Central memory CD8-positive, alpha-beta T cell (primary cell): ENCODE results near the gene ACTR6.
"Not testable (repeated sequence)": the region's sequence is repeated elsewhere in the genome, so short reads cannot be mapped to it uniquely, and the experiment has no call there.

Source experiments
- ATAC-seq: fragments of 150-1000 bp; cut with Tn5 transposase; replicated peaks from 2 replicates; pipeline ENCODE4 v1.10.0; 2022; ENCODE audit warnings: mild to moderate bottlenecking, moderate FRiP score, moderate number of reproducible peaks; ENCODE audit not compliant: poor library complexity, severe bottlenecking; ENCODE audit errors: extremely low read depth
- DNase-seq, 2 donors: peaks; one replicate each; pipeline ENCODE4 v3.0.0; 2021; ENCODE audit warnings: low spot score in 2 of 2
- H3K27ac Mint-ChIP-seq: one replicate; pipeline ENCODE4 v1.8.0; 2022; ENCODE audit warnings: low read depth, mild to moderate bottlenecking, moderate library complexity, mixed read lengths
- H3K27me3 Mint-ChIP-seq: one replicate; pipeline ENCODE4 v1.8.0; 2022; ENCODE audit warnings: mixed read lengths
- H3K36me3 Mint-ChIP-seq: one replicate; pipeline ENCODE4 v1.8.0; 2022; ENCODE audit warnings: mild to moderate bottlenecking, moderate library complexity, mixed read lengths; ENCODE audit not compliant: insufficient read depth
- H3K4me1 Mint-ChIP-seq: one replicate; pipeline ENCODE4 v1.8.0; 2022; ENCODE audit warnings: mixed read lengths
- H3K4me3 Mint-ChIP-seq: one replicate; pipeline ENCODE4 v1.8.0; 2022; ENCODE audit warnings: mild to moderate bottlenecking, moderate library complexity, mixed read lengths
- H3K9me3 Mint-ChIP-seq: one replicate; pipeline ENCODE4 v1.8.0; 2022; ENCODE audit warnings: mixed read lengths

Gene ACTR6

GRCh38 chr12:100234591-100235304 is 34.1 kb downstream of the ACTR6 start:
- no peaks in the 10 kb centered on the region for H3K4me1 Mint-ChIP-seq
- no peak overlapping the region for H3K27ac Mint-ChIP-seq
- no peaks in the 10 kb centered on the region for H3K27me3 Mint-ChIP-seq
- DNase-seq: no peak
- H3K9me3 Mint-ChIP-seq: no peaks in the 10 kb centered on the region
- H3K36me3 Mint-ChIP-seq: no peaks in the 10 kb centered on the region
- no peak for ATAC-seq
- no peak overlapping the region for H3K4me3 Mint-ChIP-seq

- H3K9me3 Mint-ChIP-seq: no peaks in the 10 kb centered on the region
- H3K36me3 Mint-ChIP-seq: no peaks in the 10 kb centered on the region
- no peak for ATAC-seq
- no peak for DNase-seq
- H3K4me3 Mint-ChIP-seq: no peak overlapping the region
- H3K27me3 Mint-ChIP-seq: no peaks in the 10 kb centered on the region
- no peaks in the 10 kb centered on the region for H3K4me1 Mint-ChIP-seq
- no peak overlapping the region for H3K27ac Mint-ChIP-seq
These were observed 38.2 kb downstream of the ACTR6 start for GRCh38 chr12:100238801-100239200.

- Mint-ChIP-seq H3K36me3 (no peaks in the 10 kb centered on the region), H3K27me3 (no peaks in the 10 kb centered on the region), H3K4me1 (no peaks in the 10 kb centered on the region), H3K27ac (no peak overlapping the region), H3K4me3 (no peak overlapping the region), H3K9me3 (no peaks in the 10 kb centered on the region)
- no peak for ATAC-seq
- DNase-seq: no peak
These were observed 39.0 kb downstream of the ACTR6 start for GRCh38 chr12:100239589-100239988.

- H3K4me3 Mint-ChIP-seq: no peak overlapping the region
- H3K9me3 Mint-ChIP-seq: no peaks in the 10 kb centered on the region
- ATAC-seq (no peak), DNase-seq (no peak)
- H3K4me1 Mint-ChIP-seq: no peaks in the 10 kb centered on the region
- H3K36me3 Mint-ChIP-seq: no peaks in the 10 kb centered on the region
- no peak overlapping the region for H3K27ac Mint-ChIP-seq
- no peaks in the 10 kb centered on the region for H3K27me3 Mint-ChIP-seq
These were observed 42.5 kb downstream of the ACTR6 start for GRCh38 chr12:100243137-100243536.

GRCh38 chr12:100247765-100248164 is 47.1 kb downstream of the ACTR6 start:
- Mint-ChIP-seq H3K27me3 (no peaks in the 10 kb centered on the region), H3K36me3 (no peaks in the 10 kb centered on the region), H3K9me3 (no peaks in the 10 kb centered on the region), H3K4me1 (no peaks in the 10 kb centered on the region), H3K27ac (no peak overlapping the region), H3K4me3 (no peak overlapping the region)
- no peak for DNase-seq
- no peak for ATAC-seq

GRCh38 chr12:100248886-100249285 is 48.3 kb downstream of the ACTR6 start:
- no peak overlapping the region for H3K4me3 Mint-ChIP-seq
- no peaks in the 10 kb centered on the region for H3K9me3 Mint-ChIP-seq
- no peaks in the 10 kb centered on the region for H3K4me1 Mint-ChIP-seq
- no peak overlapping the region for H3K27ac Mint-ChIP-seq
- DNase-seq: no peak
- no peak for ATAC-seq
- no peaks in the 10 kb centered on the region for H3K36me3 Mint-ChIP-seq
- no peaks in the 10 kb centered on the region for H3K27me3 Mint-ChIP-seq

- no peaks in the 10 kb centered on the region for H3K36me3 Mint-ChIP-seq
- H3K27me3 Mint-ChIP-seq: no peaks in the 10 kb centered on the region
- no peaks in the 10 kb centered on the region for H3K9me3 Mint-ChIP-seq
- no peak for DNase-seq
- H3K4me1 Mint-ChIP-seq: no peaks in the 10 kb centered on the region
- no peak overlapping the region for H3K4me3 Mint-ChIP-seq
- no peak for ATAC-seq
- no peak overlapping the region for H3K27ac Mint-ChIP-seq
These were observed 49.3 kb downstream of the ACTR6 start for GRCh38 chr12:100249941-100250340.

GRCh38 chr12:100251917-100252316 is 51.3 kb downstream of the ACTR6 start:
- Mint-ChIP-seq H3K36me3 (no peaks in the 10 kb centered on the region), H3K27ac (no peak overlapping the region), H3K4me1 (no peaks in the 10 kb centered on the region), H3K27me3 (no peaks in the 10 kb centered on the region), H3K4me3 (no peak overlapping the region), H3K9me3 (no peaks in the 10 kb centered on the region)
- ATAC-seq (no peak), DNase-seq (no peak)

- Mint-ChIP-seq H3K4me3 (no peak overlapping the region), H3K36me3 (no peaks in the 10 kb centered on the region), H3K27ac (no peak overlapping the region), H3K4me1 (no peaks in the 10 kb centered on the region), H3K9me3 (no peaks in the 10 kb centered on the region), H3K27me3 (no peaks in the 10 kb centered on the region)
- ATAC-seq (no peak), DNase-seq (no peak)
These were observed 52.8 kb downstream of the ACTR6 start for GRCh38 chr12:100253437-100253836.

GRCh38 chr12:100254876-100255275 is 54.3 kb downstream of the ACTR6 start:
- no peaks in the 10 kb centered on the region for H3K9me3 Mint-ChIP-seq
- no peak overlapping the region for H3K27ac Mint-ChIP-seq
- no peaks in the 10 kb centered on the region for H3K4me1 Mint-ChIP-seq
- ATAC-seq: no peak
- DNase-seq: no peak
- H3K4me3 Mint-ChIP-seq: no peak overlapping the region
- no peaks in the 10 kb centered on the region for H3K27me3 Mint-ChIP-seq
- no peaks in the 10 kb centered on the region for H3K36me3 Mint-ChIP-seq

GRCh38 chr12:100258127-100258526 is 57.5 kb downstream of the ACTR6 start:
- H3K27me3 Mint-ChIP-seq: no peaks in the 10 kb centered on the region
- H3K4me3 Mint-ChIP-seq: no peak overlapping the region
- DNase-seq: no peak
- no peak for ATAC-seq
- no peaks in the 10 kb centered on the region for H3K9me3 Mint-ChIP-seq
- H3K4me1 Mint-ChIP-seq: no peaks in the 10 kb centered on the region
- H3K27ac Mint-ChIP-seq: no peak overlapping the region
- H3K36me3 Mint-ChIP-seq: no peaks in the 10 kb centered on the region

- Mint-ChIP-seq H3K36me3 (peaks cover 7% of the 10 kb centered on the region), H3K4me1 (peaks cover 13% of the 10 kb centered on the region), H3K27me3 (no peaks in the 10 kb centered on the region), H3K27ac (no peak overlapping the region), H3K9me3 (no peaks in the 10 kb centered on the region), H3K4me3 (no peak overlapping the region)
- ATAC-seq: no peak
- no peak for DNase-seq
These were observed 62.5 kb downstream of the ACTR6 start for GRCh38 chr12:100263131-100263530.

GRCh38 chr12:100265107-100265506 is 64.5 kb downstream of the ACTR6 start:
- H3K36me3 Mint-ChIP-seq, ATAC-seq, H3K9me3 Mint-ChIP-seq, H3K4me3 Mint-ChIP-seq, H3K27me3 Mint-ChIP-seq, H3K27ac Mint-ChIP-seq, DNase-seq: not testable (repeated sequence)
- peaks cover 29% of the 10 kb centered on the region for H3K4me1 Mint-ChIP-seq
